ENCODE results near the gene DSCAML1.

Gene DSCAML1

DNA sequence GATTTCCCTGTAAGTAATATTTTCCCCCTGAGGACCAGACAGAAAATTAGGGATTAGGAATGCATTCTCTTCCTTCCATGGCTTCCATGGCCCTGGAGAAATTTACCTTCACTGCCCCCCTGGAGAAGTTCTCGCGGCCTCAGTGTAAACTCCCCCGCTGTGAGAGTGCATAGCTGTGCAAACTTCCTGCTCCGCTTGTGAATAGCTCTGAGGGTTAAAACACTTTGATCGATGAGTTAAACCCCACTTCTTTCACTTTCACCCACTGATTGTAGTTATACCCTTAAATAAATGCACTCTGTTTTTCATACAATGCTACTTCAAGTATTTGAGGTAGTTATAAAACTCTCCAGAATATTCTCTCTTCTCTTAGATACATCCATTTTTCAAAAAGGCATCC, 190.8 kb downstream of the DSCAML1 start:
- Mint-ChIP-seq H3K36me3 (ENCODE audit: low read depth) (no peaks in the 10 kb centered on the region), H3K27ac (no peak overlapping the region), H3K4me3 (no peak overlapping the region), H3K9me3 (no peaks in the 10 kb centered on the region), H3K27me3 (ENCODE audit: low read depth, poor library complexity) (peaks cover 34% of the 10 kb centered on the region), H3K4me1 (peaks cover 46% of the 10 kb centered on the region)
- DNase-seq = no peak
- TF ChIP-seq, protein P1, sequence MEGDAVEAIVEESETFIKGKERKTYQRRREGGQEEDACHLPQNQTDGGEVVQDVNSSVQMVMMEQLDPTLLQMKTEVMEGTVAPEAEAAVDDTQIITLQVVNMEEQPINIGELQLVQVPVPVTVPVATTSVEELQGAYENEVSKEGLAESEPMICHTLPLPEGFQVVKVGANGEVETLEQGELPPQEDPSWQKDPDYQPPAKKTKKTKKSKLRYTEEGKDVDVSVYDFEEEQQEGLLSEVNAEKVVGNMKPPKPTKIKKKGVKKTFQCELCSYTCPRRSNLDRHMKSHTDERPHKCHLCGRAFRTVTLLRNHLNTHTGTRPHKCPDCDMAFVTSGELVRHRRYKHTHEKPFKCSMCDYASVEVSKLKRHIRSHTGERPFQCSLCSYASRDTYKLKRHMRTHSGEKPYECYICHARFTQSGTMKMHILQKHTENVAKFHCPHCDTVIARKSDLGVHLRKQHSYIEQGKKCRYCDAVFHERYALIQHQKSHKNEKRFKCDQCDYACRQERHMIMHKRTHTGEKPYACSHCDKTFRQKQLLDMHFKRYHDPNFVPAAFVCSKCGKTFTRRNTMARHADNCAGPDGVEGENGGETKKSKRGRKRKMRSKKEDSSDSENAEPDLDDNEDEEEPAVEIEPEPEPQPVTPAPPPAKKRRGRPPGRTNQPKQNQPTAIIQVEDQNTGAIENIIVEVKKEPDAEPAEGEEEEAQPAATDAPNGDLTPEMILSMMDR (IDR thresholded peaks at IDR 0.05) = no peak

DNA sequence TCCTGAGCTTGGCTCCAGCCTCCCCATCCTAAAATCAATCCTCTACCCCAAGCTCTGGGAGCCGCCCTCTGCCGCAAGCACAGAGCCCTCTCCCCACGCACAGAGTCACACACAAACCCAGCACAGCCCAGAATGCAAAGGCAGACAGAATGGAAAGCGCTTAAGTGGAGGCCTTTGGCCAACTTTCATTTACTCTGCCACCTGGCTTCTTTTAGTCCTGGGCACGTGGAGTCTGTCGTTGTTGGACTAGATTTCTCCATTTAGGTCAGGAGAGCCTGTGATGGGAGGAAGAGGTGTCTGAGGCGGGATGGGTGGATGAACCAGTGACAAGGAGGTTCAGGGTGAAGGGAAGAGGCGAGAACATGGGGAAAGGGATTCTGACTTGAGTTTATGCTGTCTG, 191.7 kb downstream of the DSCAML1 start:
- no peak overlapping the region for H3K4me3 Mint-ChIP-seq
- no peak for DNase-seq
- peaks cover 29% of the 10 kb centered on the region for H3K27me3 Mint-ChIP-seq (ENCODE audit: low read depth, poor library complexity)
- H3K36me3 Mint-ChIP-seq (ENCODE audit: low read depth) = no peaks in the 10 kb centered on the region
- H3K4me1 Mint-ChIP-seq = peaks cover 55% of the 10 kb centered on the region
- no peaks in the 10 kb centered on the region for H3K9me3 Mint-ChIP-seq
- no peak overlapping the region for H3K27ac Mint-ChIP-seq
- TF ChIP-seq, protein P1 (IDR thresholded peaks at IDR 0.05) = no peak

DNA sequence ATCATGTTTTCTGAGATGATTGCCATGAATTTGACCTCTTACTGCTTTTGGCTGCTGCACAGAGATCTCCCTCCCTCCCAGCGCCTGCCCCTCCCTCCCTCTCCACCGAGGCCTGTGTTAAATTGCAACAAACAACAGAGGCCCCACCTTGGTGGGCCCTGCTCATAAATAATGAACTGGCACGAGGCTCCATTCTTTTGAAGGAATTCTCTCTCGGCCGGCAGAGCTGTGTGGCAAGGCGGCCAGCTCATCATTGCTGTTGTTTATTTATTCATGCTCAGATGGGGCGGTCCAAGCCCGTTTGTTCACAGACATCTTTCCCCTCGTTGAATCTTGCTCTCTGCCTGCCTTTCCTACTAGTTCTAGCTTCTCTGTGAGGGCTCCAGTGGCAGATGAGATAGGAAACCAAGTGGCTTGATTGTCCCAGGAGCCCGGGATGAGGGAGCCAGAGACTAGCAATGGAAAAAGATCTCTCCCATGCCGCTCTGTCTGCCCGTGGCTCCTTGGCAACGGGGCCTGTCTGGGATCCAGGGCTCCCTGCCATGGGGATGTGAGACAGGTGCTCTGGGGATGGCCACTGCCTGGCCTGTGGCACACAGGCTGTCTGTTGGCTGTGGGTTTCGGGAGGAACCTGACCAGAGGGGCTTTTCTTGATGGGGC, 192.6 kb downstream of the DSCAML1 start:
- peaks cover 27% of the 10 kb centered on the region for H3K27me3 Mint-ChIP-seq (ENCODE audit: low read depth, poor library complexity)
- peaks cover 60% of the 10 kb centered on the region for H3K4me1 Mint-ChIP-seq

DNA sequence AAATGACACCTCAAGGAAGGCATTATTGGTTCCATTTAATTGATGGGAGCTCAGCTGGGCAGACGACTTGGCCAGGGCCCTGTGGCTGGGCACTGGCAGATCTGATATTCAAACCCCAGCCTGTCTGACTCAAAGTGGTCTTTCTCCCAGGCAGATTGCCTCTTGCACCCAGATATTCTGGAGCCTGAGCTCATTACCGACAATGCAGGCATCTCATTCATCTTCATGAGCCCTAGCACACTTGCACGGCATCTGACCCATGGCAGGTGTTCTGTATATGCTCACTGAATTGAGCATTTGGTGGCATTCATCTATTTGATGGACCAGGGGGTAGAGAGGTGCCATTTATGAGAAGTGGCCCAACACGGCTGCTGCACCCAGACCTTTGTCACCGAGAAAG, 193.1 kb downstream of the DSCAML1 start:
- no peaks in the 10 kb centered on the region for H3K9me3 Mint-ChIP-seq
- H3K27ac Mint-ChIP-seq = no peak overlapping the region
- H3K27me3 Mint-ChIP-seq (ENCODE audit: low read depth, poor library complexity) = peaks cover 29% of the 10 kb centered on the region
- peaks cover 60% of the 10 kb centered on the region for H3K4me1 Mint-ChIP-seq
- no peak for DNase-seq
- TF ChIP-seq, protein P1 (IDR thresholded peaks at IDR 0.05) = no peak
- no peak overlapping the region for H3K4me3 Mint-ChIP-seq
- H3K36me3 Mint-ChIP-seq (ENCODE audit: low read depth) = no peaks in the 10 kb centered on the region

More for the DNA sequence above, 192.6 kb downstream of the DSCAML1 start:
- Mint-ChIP-seq H3K4me3 (no peak overlapping the region), H3K36me3 (ENCODE audit: low read depth) (no peaks in the 10 kb centered on the region), H3K9me3 (no peaks in the 10 kb centered on the region), H3K27ac (no peak overlapping the region)
- TF ChIP-seq, protein P1 (IDR thresholded peaks at IDR 0.05) = no peak
- no peak for DNase-seq

DNA sequence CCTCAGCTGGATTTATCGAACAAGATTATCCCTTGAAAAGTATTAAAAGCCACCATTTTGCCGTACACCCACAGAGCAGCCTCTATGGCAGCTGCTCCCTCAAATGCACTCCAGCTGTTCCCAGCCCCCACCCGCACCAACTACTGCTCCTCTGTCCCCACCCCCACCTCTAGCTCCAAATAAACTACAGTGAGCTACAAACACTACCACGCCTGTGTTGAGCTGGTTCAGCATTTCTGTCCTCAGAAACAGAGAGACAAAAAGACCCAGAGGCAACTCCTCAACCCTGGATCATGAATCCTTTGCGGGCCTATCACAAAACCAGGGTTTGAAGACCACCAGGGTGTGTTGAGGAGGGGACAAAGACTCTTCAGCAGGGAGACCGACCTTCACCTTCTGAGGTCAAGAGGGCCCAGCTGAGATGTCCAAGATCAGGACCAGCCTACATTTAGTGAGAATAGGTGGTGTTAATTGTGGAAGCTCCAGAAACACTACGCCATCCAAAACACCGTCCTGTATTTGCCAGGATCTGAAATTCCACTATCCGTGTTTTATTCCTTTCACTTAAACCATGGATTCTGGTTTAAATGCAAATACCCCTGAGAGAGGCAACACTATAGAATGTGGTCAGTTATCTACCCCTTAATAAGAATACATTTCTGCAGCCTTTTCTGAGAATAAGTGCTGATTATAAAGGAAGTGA, 195.9 kb downstream of the DSCAML1 start:
- DNase-seq = no peak
- no peak overlapping the region for H3K27ac Mint-ChIP-seq
- H3K36me3 Mint-ChIP-seq (ENCODE audit: low read depth) = no peaks in the 10 kb centered on the region
- H3K9me3 Mint-ChIP-seq = no peaks in the 10 kb centered on the region
- H3K27me3 Mint-ChIP-seq (ENCODE audit: low read depth, poor library complexity) = peaks cover 39% of the 10 kb centered on the region
- TF ChIP-seq, protein P1 (IDR thresholded peaks at IDR 0.05) = no peak
- peaks cover 41% of the 10 kb centered on the region for H3K4me1 Mint-ChIP-seq
- no peak overlapping the region for H3K4me3 Mint-ChIP-seq
